Measurements from ENCODE around the gene PEF1. TPM values are rescaled to one million over a fixed set of nuclear protein-coding genes. Genes with fewer than 3 reads are reported as not detected.
A peak's percentile ranks its signal among the peaks of the same experiment; 100 is the strongest.

The PEF1 gene
- total RNA-seq, 4 donors from 2014 or later = 29.5 to 53.1 (median 42.7) TPM

DNA sequence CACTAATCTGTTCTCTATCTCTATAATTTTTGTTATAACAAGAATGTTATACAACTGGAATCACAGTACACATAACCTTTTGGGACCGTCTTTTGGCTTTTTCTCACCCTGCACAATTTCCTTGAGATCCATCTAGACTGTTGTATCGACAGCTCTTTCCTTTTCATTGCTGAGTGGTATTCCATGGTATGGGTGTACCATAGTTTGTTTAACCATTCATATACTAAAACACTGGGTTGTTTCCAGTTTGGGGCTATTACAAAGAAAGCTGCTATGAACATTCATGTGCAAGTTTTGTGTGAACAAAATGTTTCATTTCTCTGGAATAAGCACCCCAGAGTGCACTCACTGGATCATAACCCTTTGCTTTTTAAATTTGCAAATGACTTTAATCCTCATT lies 42.6 kb downstream of the PEF1 start:
- H3K27me3 ChIP-seq = no peaks in the 10 kb centered on the region
- TF ChIP-seq POLR2A (IDR thresholded peaks at IDR 0.05) = no peak
- no peak overlapping the region for H3K27ac ChIP-seq
- H3K4me1 ChIP-seq = no peaks in the 10 kb centered on the region
- ATAC-seq (no peak), DNase-seq (no peak)
- H3K36me3 ChIP-seq = no peaks in the 10 kb centered on the region
- no peaks in the 10 kb centered on the region for H3K9me3 ChIP-seq
- intact Hi-C loops (cut with DNase I; ENCODE audit: low total_unique reads) = no loop called here
- H3K4me3 ChIP-seq = no peak overlapping the region
- in situ Hi-C loops (cut with MboI; ENCODE audit: low sequenced_read_pairs in 4 of 4) = no loop called here

DNA sequence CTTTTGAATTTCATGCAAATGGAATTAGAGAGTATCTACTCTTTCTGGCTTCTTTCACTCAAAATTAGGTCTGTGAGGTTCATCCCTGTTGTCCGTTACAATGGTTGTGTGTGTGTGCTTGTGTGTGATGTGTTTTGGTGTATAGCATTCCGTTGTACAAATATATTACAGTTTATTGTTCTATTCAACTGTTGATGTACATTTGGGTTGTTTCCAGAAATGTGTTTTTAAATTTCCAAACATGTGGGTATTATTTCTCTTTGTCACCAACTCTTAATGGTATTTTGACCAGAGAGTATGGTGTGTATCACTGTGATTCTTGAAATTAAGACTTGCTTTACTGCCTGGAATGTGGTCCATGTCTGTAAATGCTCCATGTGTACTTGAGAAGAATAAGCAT lies 44.0 kb downstream of the PEF1 start:
- in situ Hi-C loops (cut with MboI; ENCODE audit: low sequenced_read_pairs in 4 of 4) = no loop called here
- no peaks in the 10 kb centered on the region for H3K4me1 ChIP-seq

DNA sequence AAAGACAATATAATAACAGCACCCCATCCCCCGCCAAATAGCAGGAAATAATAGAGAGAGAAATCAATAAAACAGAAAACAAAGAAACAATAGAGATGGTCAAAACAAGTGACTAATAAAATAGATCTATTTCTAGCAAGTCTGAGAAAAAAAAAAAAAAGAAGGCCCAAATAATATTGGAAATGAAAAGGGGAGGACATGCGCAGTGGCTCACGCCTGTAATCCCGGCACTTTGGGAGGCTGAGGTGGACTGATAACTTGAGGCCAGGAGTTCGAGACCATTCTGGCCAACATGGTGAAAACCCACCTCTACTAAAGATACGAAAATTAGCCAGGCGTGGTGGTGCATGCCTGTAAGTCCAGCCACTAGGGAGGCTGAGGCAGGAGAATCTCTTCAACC lies 45.7 kb downstream of the PEF1 start:
- H3K4me3 ChIP-seq = no peak overlapping the region

More for the DNA sequence above, 44.0 kb downstream of the PEF1 start:
- ATAC-seq = no peak
- Histone ChIP-seq H3K27me3 (no peaks in the 10 kb centered on the region), H3K36me3 (no peaks in the 10 kb centered on the region), H3K9me3 (no peaks in the 10 kb centered on the region), H3K4me3 (no peak overlapping the region), H3K27ac (no peak overlapping the region)
- TF ChIP-seq POLR2A (IDR thresholded peaks at IDR 0.05) = no peak
- TF ChIP-seq, protein P1, sequence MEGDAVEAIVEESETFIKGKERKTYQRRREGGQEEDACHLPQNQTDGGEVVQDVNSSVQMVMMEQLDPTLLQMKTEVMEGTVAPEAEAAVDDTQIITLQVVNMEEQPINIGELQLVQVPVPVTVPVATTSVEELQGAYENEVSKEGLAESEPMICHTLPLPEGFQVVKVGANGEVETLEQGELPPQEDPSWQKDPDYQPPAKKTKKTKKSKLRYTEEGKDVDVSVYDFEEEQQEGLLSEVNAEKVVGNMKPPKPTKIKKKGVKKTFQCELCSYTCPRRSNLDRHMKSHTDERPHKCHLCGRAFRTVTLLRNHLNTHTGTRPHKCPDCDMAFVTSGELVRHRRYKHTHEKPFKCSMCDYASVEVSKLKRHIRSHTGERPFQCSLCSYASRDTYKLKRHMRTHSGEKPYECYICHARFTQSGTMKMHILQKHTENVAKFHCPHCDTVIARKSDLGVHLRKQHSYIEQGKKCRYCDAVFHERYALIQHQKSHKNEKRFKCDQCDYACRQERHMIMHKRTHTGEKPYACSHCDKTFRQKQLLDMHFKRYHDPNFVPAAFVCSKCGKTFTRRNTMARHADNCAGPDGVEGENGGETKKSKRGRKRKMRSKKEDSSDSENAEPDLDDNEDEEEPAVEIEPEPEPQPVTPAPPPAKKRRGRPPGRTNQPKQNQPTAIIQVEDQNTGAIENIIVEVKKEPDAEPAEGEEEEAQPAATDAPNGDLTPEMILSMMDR (IDR thresholded peaks at IDR 0.05 in 4 of 5, conservative IDR thresholded peaks at IDR 0.05 in 1 of 5) = no peak
- no peak for DNase-seq
- intact Hi-C loops (cut with DNase I; ENCODE audit: low total_unique reads) = no loop called here

DNA sequence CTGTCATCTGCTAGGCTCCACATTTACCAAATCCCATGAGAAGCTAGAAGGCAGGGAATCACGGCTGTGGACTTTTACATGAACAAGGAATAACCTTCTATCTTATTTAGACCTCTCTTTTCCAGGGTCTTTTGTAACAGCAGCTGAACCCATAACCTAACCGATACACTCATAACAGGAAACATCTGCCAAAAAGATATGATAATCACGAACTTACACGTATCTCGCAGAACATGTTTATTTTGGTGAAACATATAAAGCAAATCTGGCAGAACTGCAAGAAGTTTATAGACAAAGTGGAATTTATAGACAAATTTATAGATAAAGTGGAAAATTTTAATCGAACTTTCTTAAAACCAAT lies 48.0 kb downstream of the PEF1 start:
- no peaks in the 10 kb centered on the region for H3K27me3 ChIP-seq
- DNase-seq (no peak), ATAC-seq (no peak)
- no peaks in the 10 kb centered on the region for H3K36me3 ChIP-seq
- no peaks in the 10 kb centered on the region for H3K4me1 ChIP-seq
- H3K9me3 ChIP-seq = no peaks in the 10 kb centered on the region
- H3K27ac ChIP-seq = peak overlapping the region; percentile 29 to 72 (median 54)
- in situ Hi-C loops (cut with MboI; ENCODE audit: low sequenced_read_pairs in 4 of 4) = no loop called here
- no peak for TF ChIP-seq POLR2A (IDR thresholded peaks at IDR 0.05)
- TF ChIP-seq, protein P1 (IDR thresholded peaks at IDR 0.05 in 4 of 5, conservative IDR thresholded peaks at IDR 0.05 in 1 of 5) = no peak
- intact Hi-C loops (cut with DNase I; ENCODE audit: low total_unique reads) = no loop called here
- H3K4me3 ChIP-seq = no peak overlapping the region

More for the DNA sequence above, 45.7 kb downstream of the PEF1 start:
- DNase-seq (no peak), ATAC-seq (no peak)
- intact Hi-C loops (cut with DNase I; ENCODE audit: low total_unique reads) = no loop called here
- Histone ChIP-seq H3K9me3 (no peaks in the 10 kb centered on the region), H3K36me3 (no peaks in the 10 kb centered on the region), H3K4me1 (no peaks in the 10 kb centered on the region), H3K27ac (no peak overlapping the region), H3K27me3 (no peaks in the 10 kb centered on the region)
- in situ Hi-C loops (cut with MboI; ENCODE audit: low sequenced_read_pairs in 4 of 4) = no loop called here
- no peak for TF ChIP-seq POLR2A (IDR thresholded peaks at IDR 0.05)
- TF ChIP-seq, protein P1 (IDR thresholded peaks at IDR 0.05 in 4 of 5, conservative IDR thresholded peaks at IDR 0.05 in 1 of 5) = no peak

DNA sequence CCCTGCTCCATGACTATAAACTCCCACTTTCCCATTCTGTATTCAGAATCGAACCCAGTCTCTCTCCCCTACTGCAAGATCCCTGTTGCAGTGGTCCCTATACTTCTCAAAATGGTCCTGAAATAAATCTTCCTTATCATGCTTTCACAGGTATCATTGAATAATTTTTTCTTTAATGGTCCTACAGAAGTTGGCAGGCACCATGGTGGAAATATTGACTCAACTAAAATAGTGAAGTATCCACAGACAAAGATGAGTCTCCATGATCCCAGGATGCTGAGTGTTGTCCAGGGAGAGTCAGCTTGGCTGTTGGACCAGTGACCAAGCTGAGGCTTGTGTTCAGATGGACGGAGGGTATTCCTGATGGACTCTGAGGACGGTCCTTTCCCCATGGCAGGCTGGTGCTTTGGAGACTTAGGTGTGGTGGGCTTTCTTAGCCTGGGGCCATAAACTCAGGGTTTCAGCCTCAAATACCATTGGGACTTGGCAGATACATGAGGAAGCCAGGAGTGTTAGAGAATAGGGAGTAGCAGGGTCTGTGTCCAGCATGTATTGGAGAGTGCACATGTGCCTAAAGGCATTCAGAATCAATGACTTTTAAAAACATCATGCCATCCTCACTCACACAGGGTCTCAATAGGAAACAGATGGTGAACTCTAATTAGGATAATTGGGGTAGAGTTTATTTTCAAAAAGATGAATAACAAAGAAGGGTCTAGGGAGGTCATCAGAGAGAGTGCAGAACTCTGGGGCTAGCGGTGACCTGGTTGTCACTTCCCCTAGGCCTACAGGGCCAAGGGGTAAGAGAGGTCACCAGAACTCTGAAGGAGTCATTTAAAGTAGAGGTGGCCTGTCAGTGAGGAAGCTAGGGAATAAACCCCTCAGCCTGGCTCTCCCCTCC lies 48.6 kb downstream of the PEF1 start:
- Histone ChIP-seq H3K27me3 (no peaks in the 10 kb centered on the region), H3K9me3 (no peaks in the 10 kb centered on the region), H3K4me3 (no peak overlapping the region), H3K4me1 (no peaks in the 10 kb centered on the region), H3K27ac (peak overlapping the region; percentile 29 to 72 (median 54)), H3K36me3 (no peaks in the 10 kb centered on the region)
- no peak for DNase-seq
- TF ChIP-seq POLR2A (IDR thresholded peaks at IDR 0.05) = no peak
- TF ChIP-seq, protein P1 (IDR thresholded peaks at IDR 0.05 in 4 of 5, conservative IDR thresholded peaks at IDR 0.05 in 1 of 5) = no peak
- intact Hi-C loops (cut with DNase I; ENCODE audit: low total_unique reads) (no loop called here), in situ Hi-C loops (cut with MboI; ENCODE audit: low sequenced_read_pairs in 4 of 4) (no loop called here)
- no peak for ATAC-seq
